ENCODE data around the gene RNF217.
"Not testable (repeated sequence)": the region's sequence is repeated elsewhere in the genome, so short reads cannot be mapped to it uniquely, and the experiment has no call there.

Gene RNF217

DNA sequence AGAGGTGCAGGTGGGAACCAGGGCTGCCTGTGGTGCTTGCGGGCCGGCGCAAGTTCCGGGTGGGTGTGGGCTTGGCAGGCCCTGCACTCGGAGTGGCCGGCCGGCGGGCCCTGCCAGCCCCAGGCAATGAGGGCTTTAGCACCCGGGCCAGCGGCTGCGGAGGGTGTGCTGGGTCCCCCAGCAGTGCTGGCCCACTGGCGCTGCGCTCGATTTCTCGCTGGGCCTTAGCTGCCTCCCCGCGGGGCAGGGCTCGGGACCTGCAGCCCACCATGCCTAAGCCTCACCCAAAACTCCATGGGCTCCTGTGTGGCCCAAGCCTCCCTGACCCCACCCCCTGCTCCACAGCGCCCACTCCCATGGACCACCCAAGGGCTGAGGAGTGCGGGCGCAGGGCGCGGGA, 163.6 kb downstream of the RNF217 start:
- DNase-seq (ENCODE audit: low read depth) = not testable (repeated sequence)

DNA sequence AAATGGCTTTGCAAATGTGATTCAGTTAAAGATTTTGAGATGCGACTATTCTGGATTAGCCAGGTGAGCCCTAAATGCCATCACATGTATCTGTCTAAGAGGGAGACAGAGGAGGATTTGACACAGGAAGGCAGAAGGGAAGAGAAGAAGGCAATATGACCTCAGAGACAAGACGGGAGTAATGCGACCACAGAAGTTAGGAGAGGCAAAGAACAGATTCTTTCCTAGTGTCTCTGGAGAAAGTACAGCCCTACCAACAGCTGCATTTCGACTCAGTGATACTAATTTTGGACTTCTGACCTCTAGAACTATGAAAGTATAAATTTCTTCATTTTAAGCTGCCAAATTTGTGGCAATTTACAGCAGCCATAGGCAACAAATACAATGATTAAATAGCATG, 167.1 kb downstream of the RNF217 start:
- no peak for DNase-seq (ENCODE audit: low read depth)

DNA sequence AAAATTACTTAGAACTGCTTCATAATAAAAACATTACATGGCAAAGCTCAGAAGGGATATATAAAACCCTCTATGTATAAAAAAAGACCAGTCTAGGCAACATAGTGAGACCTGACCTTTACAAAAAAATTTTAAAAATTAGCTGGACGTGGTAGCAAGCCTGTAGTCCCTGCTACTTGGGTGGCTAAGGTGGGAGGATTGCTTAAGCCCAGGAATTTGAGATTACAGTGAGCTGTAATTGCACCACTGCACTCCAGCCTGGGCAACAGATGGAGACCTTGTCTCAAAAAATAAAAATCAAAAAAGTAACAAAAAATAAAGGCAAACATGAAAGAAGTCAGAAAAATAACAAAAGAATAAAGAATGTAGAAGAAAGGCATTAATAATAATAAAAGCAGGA, 169.8 kb downstream of the RNF217 start:
- DNase-seq (ENCODE audit: low read depth) = no peak

DNA sequence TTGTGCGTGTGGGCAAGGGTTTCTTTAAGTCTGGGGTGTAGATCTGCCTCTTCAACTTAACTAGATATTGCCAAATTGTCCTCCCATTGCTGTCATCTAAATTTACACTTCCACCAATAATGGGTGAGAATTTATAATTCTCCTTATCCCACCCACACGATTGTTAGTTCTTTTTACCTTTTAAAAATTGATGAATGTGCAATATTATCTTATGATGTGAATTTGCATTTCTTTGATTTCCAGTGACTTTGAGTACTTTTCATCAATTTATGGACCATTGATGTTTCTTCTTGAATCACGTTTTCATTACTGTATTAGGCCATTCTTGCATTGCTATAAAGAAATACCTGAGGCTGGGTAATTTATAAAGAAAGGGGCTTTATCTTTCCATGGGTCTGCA, 174.1 kb downstream of the RNF217 start:
- DNase-seq (ENCODE audit: low read depth) = no peak

DNA sequence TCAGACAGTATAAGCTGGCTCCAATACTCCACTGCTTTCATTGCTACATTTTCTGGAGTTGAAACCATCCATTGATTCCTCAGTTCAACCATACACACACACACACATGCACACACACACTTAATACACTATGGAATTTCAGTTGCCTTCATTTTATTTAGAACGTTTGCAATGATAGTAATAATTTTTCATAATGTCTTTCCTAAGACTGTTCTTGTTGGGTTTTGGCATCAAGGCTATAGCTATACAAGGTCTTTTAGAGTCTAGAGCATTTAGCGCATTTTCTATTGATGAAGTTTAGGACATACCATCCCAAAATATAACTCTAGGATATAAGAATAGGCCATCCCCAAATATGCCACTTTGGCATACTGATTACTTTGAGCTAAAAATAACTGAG, 175.8 kb downstream of the RNF217 start:
- DNase-seq (ENCODE audit: low read depth) = no peak

DNA sequence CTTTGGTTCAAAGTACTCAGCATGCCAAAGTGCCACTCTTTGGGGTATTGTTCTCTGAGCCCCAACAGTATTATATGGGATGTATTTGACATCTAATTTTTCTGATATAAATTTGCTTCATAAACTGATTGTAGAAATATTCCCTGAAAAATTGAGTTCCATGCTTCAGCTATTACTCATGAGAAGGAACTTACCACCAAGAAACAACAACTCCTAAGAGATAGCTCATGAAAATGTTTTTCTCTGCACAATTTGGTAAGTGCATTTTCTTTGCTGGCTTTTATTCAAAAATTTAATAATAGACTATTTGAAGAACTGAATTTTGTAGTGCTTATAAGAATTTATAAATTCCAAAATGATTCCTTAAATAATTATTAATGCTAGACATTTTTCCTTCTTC, 178.6 kb downstream of the RNF217 start:
- DNase-seq (ENCODE audit: low read depth) = no peak

Measured in stimulated activated CD8-positive, alpha-beta memory T cell treated with anti-CD3 and anti-CD28 coated beads, Interleukin-12 subunit alpha, Interleukin-12 subunit beta, amount 100 ng/mL, for 1 hour (primary cell).